ENCODE measurements around the gene APLP2.

- TF ChIP-seq CTCF (conservative IDR thresholded peaks at IDR 0.05) = no peak
- TF ChIP-seq EZH2 (IDR thresholded peaks at IDR 0.05; ENCODE audit: low read depth) = no peak
Observed at GRCh38 chr11:130179396-130180306, 110.0 kb downstream of the APLP2 start.

Measured in PC-9 (cell line).